ENCODE results near the gene SLC16A2.

DNA sequence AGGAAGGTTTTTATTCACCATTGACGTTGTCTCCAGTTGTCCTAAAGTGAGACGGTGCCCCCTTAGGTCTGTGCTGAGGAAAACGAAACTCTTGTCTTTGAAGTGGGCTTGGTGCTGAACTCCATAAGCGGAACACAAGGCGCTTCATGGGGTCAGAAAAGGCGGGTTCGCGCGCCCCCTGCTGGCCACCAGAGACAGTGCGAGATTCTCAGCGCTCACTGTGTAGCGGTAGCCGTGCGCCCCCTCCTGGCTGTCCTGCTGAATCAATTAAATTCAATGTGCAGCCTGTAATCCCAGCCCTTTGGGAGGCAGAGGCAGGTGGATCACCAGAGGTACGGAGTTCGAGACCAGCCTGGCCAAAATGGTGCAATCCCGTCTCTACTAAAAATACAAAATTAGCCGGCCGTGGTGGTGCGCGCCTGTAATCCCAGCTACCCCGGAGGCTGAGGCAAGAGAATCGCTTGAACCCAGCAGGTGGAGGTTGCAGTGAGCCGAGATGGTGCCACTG lies 129.1 kb downstream of the SLC16A2 start:
- TF ChIP-seq, protein P1, sequence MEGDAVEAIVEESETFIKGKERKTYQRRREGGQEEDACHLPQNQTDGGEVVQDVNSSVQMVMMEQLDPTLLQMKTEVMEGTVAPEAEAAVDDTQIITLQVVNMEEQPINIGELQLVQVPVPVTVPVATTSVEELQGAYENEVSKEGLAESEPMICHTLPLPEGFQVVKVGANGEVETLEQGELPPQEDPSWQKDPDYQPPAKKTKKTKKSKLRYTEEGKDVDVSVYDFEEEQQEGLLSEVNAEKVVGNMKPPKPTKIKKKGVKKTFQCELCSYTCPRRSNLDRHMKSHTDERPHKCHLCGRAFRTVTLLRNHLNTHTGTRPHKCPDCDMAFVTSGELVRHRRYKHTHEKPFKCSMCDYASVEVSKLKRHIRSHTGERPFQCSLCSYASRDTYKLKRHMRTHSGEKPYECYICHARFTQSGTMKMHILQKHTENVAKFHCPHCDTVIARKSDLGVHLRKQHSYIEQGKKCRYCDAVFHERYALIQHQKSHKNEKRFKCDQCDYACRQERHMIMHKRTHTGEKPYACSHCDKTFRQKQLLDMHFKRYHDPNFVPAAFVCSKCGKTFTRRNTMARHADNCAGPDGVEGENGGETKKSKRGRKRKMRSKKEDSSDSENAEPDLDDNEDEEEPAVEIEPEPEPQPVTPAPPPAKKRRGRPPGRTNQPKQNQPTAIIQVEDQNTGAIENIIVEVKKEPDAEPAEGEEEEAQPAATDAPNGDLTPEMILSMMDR (IDR thresholded peaks at IDR 0.05; ENCODE audit: low read depth, low read length), result peak; percentile 81
- TF ChIP-seq POLR2A (IDR thresholded peaks at IDR 0.05; ENCODE audit: extremely low read depth, insufficient read length) (no peak), MAX (IDR thresholded peaks at IDR 0.05; ENCODE audit: low read depth, low read length) (no peak), MYC (IDR thresholded peaks at IDR 0.05; ENCODE audit: low read depth, low read length) (no peak)
